Type B pancreatic cell (in vitro differentiated cells): ENCODE results near the gene MYO18A. TPM values are rescaled to one million over a fixed set of nuclear protein-coding genes. Genes with fewer than 3 reads are reported as not detected.

Source experiments
- DNase-seq: peaks from one replicate; pipeline ENCODE4 v3.0.0; 2021; ENCODE audit warnings: mixed read lengths; ENCODE audit not compliant: unreplicated experiment; ENCODE audit errors: extremely low spot score
- H3K27ac Mint-ChIP-seq: 2 replicates; pipeline ENCODE4 v1.8.0; 2021; ENCODE audit warnings: mild to moderate bottlenecking, mixed read lengths
- H3K27me3 Mint-ChIP-seq: 2 replicates; pipeline ENCODE4 v1.8.0; 2021; ENCODE audit warnings: mixed read lengths
- H3K36me3 Mint-ChIP-seq: 2 replicates; pipeline ENCODE4 v1.8.0; 2021; ENCODE audit warnings: mixed read lengths
- H3K4me1 Mint-ChIP-seq: one replicate; pipeline ENCODE4 v1.8.0; 2021; ENCODE audit warnings: mixed read lengths; ENCODE audit not compliant: unreplicated experiment
- H3K4me3 Mint-ChIP-seq: 2 replicates; pipeline ENCODE4 v1.8.0; 2021; ENCODE audit warnings: mild to moderate bottlenecking, mixed read lengths
- H3K9me3 Mint-ChIP-seq: 2 replicates; pipeline ENCODE4 v1.8.0; 2021; ENCODE audit warnings: mixed read lengths
- CTCF ChIP-seq: fragments of 200-600 bp; sonication (generic); conservative IDR thresholded peaks from 2 replicates; pipeline ENCODE4 v1.5.0; 2021; ENCODE audit warnings: antibody characterized with exemption, mild to moderate bottlenecking
- total RNA-seq: library from RNA; stranded (reverse); gene quantifications from 2 replicates; pipeline ENCODE4 v1.2.1, GENCODE V29; 2021; ENCODE audit warnings: low replicate concordance

Gene MYO18A
- total RNA-seq, 1 donor from 2014 or later = 46.6 TPM

DNA sequence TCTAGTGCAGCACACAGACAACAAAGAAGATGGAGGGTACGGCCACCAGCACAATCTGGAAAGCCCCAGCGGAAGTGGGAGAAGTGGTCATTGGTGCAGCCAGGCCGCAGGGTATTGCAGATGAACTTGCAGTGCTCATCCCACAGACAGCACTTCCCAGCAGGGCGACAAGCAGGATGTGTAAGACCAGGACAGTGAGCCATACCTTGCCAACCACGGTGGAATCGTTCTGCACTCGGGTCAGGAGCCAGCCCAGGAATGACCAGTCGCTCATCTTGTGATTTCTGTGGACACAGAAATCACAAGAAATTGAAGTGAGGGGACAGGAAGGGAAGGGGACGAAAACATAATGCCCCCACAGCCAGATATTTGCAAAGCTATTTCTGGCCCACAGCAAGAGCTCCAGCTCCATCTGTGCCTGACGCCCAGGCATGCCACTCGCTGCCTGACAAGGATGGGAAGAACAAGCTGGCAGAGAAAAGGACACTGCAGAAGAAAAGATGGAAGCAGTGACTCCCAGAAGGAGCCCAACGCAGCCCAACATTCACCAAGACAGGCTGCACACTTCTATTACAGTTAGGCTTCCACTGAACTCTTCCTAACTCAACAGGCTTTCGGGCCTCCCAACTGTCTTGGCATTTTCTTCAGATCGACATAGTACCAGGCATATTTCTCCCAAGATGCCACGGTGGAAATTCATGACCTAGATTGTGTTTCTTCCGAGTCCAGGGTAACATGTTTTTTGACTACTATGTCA lies 17.5 kb upstream of the MYO18A start:
- Mint-ChIP-seq H3K9me3 (no peaks in the 10 kb centered on the region), H3K27ac (no peak overlapping the region), H3K27me3 (peaks cover 21% of the 10 kb centered on the region), H3K4me3 (no peak overlapping the region), H3K4me1 (no peaks in the 10 kb centered on the region), H3K36me3 (no peaks in the 10 kb centered on the region)
- no peak for TF ChIP-seq CTCF
- DNase-seq = no peak

DNA sequence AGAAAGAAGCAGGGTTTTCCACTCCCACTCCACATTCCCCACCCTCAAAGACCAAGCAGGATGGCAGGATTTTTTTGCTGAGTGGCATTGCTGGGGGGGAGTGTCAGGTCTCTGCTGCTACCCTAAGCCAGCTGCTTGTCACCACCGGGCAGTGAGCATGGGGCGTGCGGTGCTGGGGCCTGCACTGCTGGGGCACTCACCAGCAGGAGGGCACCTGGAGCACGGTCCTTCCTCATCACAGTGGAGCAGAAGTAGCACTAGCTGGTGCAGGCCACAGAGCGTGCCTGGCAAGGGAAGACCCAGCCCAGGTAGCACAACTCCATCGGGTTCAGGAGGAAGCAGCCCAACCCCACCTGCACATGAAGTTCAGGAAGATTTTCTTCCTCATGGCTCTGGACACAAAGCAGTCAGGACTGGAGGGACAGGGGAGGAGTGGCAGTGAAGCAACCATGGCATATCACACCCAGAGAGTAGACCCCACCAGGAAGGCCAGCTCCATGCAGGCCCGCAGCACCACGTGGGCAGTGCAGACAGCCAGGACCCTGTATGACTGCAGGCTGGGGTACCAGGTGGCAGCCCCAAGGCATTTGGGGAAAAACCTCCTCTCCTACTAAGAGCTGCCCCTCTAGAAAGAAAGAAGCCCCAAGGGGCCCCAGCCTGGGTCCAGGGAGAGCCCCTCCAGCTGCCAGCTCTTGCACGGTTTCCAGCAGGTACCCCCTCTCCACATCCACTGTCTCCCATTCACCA lies 16.7 kb upstream of the MYO18A start:
- no peak overlapping the region for H3K27ac Mint-ChIP-seq

GRCh38 chr17:29195465-29196081 lies 15.4 kb upstream of the MYO18A start:
- H3K27ac Mint-ChIP-seq = no peak overlapping the region
- no peaks in the 10 kb centered on the region for H3K9me3 Mint-ChIP-seq
- no peak overlapping the region for H3K4me3 Mint-ChIP-seq
- no peaks in the 10 kb centered on the region for H3K36me3 Mint-ChIP-seq
- no peak for DNase-seq
- H3K27me3 Mint-ChIP-seq = peaks cover 21% of the 10 kb centered on the region
- H3K4me1 Mint-ChIP-seq = no peaks in the 10 kb centered on the region
- no peak for TF ChIP-seq CTCF

More for the DNA sequence above, 16.7 kb upstream of the MYO18A start:
- Mint-ChIP-seq H3K9me3 (no peaks in the 10 kb centered on the region), H3K4me1 (no peaks in the 10 kb centered on the region), H3K36me3 (no peaks in the 10 kb centered on the region), H3K4me3 (no peak overlapping the region), H3K27me3 (peaks cover 23% of the 10 kb centered on the region)
- no peak for DNase-seq
- TF ChIP-seq CTCF = no peak

GRCh38 chr17:29194669-29195068 lies 14.5 kb upstream of the MYO18A start:
- no peaks in the 10 kb centered on the region for H3K9me3 Mint-ChIP-seq
- no peaks in the 10 kb centered on the region for H3K36me3 Mint-ChIP-seq
- H3K4me1 Mint-ChIP-seq = no peaks in the 10 kb centered on the region
- no peak for DNase-seq
- peaks cover 18% of the 10 kb centered on the region for H3K27me3 Mint-ChIP-seq
- no peak overlapping the region for H3K4me3 Mint-ChIP-seq
- no peak overlapping the region for H3K27ac Mint-ChIP-seq
- TF ChIP-seq CTCF = no peak

DNA sequence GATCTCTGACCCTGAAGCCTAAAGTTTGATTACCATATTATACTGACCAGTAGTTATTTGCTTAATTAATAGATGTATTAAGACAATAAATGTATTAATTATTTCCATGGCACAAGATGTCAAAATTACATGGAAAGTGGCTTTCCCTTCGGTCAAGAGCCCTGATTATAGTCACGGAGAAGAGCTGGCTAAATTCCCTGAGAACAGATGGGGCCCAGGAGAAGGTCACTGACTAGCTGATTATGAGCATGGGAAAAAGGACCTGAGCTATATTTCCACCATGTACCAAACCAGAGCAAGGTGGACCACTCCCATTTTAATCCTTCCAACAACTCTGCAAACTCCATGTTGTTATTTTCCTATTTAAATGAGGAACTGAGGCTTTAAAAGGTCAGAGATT lies 12.9 kb upstream of the MYO18A start:
- DNase-seq = no peak
- no peaks in the 10 kb centered on the region for H3K36me3 Mint-ChIP-seq
- H3K27ac Mint-ChIP-seq = no peak overlapping the region
- no peaks in the 10 kb centered on the region for H3K9me3 Mint-ChIP-seq
- H3K4me3 Mint-ChIP-seq = no peak overlapping the region
- H3K4me1 Mint-ChIP-seq = no peaks in the 10 kb centered on the region
- H3K27me3 Mint-ChIP-seq = peaks cover 18% of the 10 kb centered on the region
- TF ChIP-seq CTCF = no peak
